AG20443 (cell line): ENCODE measurements around the gene TLE3.
"Not testable (repeated sequence)": the region's sequence is repeated elsewhere in the genome, so short reads cannot be mapped to it uniquely, and the experiment has no call there.

Experiments used
- DNase-seq: peaks from one replicate; pipeline ENCODE4 v3.0.0; 2012; ENCODE audit warnings: low spot score, mixed read lengths

The TLE3 gene

DNA sequence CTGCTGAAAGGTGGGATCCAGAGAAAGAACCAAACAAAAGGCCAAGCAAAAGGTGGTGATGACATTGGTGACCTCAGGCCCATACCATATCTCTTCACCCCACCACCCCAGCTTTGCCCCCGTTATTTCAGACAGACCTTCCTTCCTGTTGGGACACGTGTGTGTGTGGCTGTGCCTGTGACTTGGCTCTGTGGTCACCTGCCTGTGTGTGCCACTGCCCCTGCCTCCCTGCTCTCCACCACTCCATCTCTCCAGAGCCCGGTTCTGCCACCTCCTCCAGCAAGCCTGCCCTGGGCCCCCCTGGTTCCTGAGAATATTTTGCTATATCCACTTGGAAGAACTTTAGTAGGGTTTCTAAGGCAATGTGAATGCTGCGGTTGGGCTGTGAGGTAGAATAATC is 28.6 kb upstream of the TLE3 start:
- no peak for DNase-seq

DNA sequence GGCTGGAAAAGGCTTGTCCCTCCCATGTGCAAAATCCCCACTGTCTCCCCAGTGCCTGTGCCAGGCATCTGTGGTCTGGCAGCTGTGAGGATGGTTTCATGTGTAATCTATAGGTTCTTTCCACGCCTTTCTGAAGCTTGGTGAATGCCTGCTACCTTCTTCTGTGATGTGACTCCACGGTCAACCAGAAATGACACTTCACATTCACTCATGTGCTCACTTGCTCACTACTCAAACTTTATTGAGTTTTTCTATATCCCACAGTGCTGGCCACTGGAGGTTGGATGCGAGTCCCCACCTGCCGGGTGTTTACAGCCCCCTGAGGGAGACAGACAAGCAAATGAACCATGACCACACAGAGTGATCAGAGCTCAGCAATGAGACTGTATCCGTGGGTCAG is 27.9 kb upstream of the TLE3 start:
- no peak for DNase-seq

DNA sequence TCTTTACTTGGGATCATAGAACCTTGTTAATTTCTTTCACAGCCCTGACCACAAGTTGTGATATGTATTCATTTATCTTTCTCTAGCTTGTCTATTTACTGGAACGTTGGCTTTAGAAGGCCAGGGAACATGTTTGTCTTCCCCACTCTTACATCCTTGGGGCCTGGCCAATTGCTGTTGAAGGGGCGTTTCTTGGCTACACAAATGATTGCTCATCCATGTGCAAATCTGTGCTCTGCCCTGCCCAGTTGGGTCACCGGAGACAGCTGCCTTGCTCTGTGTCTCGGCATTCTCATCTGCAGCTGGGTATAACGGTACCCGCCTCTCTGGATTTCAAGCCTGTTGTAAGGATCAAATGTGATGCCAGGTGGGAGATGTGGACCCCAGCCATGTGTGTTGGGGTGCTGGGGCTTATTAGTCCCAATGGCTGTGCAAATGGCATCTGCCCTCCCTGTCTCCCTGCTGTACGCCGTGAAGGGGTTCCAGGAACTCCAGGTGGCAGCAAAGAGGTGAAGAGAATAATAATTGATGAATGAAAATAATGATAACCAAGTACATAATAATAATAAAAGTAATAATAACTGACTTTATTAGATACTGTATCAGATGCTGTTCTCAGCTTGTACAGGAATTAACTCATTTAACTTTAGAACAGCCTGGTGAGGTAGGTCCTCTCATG is 24.0 kb upstream of the TLE3 start:
- peak; percentile 94 for DNase-seq

DNA sequence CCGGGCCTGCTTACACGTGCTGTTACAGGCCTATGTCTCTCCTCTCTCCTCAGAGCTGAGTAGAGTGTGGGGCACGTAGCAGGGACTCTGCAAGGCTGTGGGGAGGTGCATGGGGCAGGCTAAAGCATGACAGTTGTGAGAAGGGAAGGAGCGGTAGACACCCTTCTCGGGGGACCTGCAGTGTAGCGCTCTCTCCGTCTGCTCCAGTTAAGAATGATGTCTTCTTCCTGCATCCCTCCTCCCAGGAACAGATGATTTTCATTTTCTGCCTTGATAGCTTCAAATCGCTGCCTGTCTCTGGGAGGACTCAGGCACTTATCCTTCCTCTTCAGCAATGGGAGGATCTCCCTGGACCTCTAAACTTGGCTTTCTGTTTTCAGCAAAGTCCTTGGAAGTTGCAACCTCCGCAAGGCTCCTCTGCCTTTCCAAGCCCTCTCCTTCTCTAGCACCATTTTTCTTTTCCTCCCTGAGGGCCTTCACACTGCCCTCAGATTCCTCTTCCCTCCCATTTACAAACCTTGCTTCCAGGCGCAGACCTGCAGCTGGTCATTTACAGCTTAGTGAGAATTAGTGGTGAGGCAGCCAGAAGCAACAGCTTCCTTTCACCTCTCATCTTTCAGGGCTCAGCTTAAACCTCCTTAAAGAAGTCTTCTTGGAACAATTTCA is 23.4 kb upstream of the TLE3 start:
- no peak for DNase-seq

DNA sequence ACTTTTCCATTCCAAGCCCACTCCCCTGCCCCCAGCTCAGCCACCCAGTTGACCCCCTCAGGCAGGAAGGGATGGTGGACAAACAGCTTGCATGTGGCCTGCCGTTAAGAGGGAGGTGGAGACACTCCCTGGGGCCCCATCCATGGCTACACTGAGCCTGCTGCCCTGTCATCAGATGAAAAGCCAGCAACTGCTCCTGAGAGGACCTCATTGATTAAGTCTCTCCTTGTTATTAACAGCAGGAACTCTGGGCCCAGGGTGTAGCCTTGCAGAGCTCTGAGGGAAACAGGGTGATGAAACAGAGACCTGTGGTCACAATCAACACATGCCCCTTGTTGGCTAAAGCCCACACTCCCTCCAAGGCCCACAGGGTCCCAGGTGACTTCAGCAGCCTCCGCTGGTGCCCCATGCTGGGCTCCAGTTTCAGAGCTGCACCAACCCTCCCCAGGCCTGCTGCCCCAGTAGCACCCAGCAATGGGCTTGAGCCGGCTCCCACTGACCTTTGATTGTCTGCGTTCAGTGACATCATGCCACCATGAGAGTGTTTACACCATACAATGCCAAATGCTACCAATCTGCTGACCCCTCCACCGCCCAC is 22.3 kb upstream of the TLE3 start:
- DNase-seq: no peak

- DNase-seq: no peak
These were observed 20.9 kb upstream of the TLE3 start for GRCh38 chr15:70118599-70118998.

GRCh38 chr15:70116317-70116716 is 18.6 kb upstream of the TLE3 start:
- DNase-seq: no peak

DNA sequence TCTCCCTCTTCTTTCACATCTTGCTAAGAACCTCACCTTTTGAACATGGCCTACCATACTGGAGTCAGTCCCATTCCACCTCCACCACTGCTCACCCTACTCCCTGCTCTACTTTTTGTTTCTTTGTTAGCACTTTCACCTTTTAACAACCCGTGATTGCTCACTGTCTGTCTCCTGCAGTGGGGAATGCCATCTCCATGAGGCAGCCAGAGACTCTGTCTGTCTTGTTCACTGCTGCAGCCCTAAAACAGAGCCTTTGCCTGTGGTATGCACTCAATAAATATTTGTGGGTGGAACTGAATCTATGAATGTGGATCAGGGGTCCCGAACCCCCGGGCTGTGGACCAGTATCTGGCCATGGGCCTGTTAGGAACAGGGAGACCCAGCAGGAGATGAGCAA is 16.5 kb upstream of the TLE3 start:
- no peak for DNase-seq

GRCh38 chr15:70113304-70113700 is 15.6 kb upstream of the TLE3 start:
- no peak for DNase-seq

GRCh38 chr15:70112572-70113303 is 15.0 kb upstream of the TLE3 start:
- not testable (repeated sequence) for DNase-seq

DNA sequence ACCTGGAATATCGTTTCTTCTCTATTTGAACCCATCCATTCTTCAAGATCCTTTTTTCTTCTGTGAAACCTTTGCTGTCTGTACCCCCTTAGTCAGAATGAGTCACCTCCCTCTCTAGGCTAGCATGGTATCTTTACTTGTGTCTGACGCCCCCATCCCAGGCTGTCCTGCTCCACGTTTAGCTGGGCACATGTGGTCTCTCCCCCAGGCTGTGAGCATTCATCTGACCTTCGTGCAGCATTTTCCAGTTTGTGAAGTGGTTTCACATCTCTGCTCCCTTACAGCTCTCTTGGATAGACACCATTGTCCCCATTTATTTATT is 14.3 kb upstream of the TLE3 start:
- DNase-seq: no peak

GRCh38 chr15:70111203-70112073 is 13.7 kb upstream of the TLE3 start:
- peak; percentile 75 for DNase-seq

- DNase-seq: no peak
These were observed 12.3 kb upstream of the TLE3 start for GRCh38 chr15:70109978-70110377.

DNA sequence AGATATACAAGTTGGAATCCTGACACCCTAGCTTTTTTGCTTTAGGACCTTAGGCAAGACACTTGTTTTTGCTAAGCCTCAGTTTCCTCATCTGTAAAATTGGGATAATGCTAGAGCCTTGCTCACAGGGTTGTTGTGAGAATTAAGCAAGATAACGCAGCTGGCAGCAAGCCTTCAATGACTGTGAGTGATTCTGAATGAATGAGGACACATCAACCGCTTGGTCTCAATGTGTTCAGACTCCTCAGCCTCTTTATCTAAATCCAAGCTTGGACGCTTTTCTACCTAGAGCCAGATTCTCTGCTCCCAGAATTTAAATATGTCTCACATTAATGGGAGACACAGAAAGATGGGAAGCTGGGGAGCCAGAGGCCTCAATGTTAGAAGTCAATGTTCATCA is 11.8 kb upstream of the TLE3 start:
- DNase-seq: no peak

- DNase-seq: no peak
These were observed 6.3 kb upstream of the TLE3 start for GRCh38 chr15:70103880-70104626.

DNA sequence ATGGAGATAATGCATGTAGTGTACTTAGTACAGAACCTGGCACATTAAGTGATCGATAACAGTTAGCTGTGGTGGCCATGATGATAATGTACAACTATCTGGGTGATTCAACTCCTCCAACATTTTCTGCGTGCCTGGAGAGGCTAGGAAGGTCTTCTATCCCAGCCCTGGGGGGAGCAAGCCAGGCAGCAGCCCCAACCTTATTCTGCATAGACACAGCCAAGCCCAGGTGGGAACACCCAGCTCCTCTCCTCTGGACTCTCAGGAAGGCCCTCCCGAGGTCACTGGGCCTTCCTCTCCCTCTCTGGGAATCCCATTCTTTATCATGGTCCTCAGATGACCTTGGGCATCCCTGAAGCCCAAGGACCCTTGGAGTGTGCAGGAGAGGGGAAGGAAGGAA is 5.1 kb upstream of the TLE3 start:
- DNase-seq: no peak

- DNase-seq: peak; percentile 70
These were observed 3.9 kb upstream of the TLE3 start for GRCh38 chr15:70101459-70102113.

GRCh38 chr15:70100474-70101341 is 3.0 kb upstream of the TLE3 start:
- no peak for DNase-seq

- DNase-seq: no peak
These were observed 2.3 kb upstream of the TLE3 start for GRCh38 chr15:70099967-70100473.
